ENCODE results near the gene RASL10A. TPM values are rescaled to one million over a fixed set of nuclear protein-coding genes. Genes with fewer than 3 reads are reported as not detected.

The RASL10A gene
- total RNA-seq, 1 donor = 0.86 TPM

DNA sequence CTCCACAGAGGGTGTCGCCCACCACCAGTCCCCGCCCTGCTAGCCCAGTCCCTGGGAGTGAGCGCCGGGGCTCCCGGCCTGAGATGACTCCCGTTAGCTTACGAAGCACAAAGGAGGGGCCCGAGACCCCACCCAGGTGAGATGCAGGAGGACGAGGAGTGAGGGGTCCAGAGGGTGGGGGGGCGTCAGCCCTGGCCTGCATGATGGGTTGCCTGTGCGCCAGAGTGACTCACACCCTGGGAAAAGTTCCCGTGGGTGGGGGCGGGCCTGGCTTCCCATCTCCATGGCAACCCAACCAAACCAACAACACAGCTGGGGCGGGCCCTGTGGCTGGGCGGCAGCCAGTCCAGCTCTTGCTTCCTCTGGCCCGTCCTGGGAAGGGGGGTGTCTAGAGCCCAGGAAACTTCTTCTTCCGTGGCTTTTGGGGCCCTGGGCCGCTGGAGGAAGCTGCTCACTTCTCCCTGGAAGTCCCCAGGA is 4.6 kb downstream of the RASL10A start:
- no peak overlapping the region for H3K4me3 ChIP-seq (ENCODE audit: low read depth, low read length)
- TF ChIP-seq, protein P1, sequence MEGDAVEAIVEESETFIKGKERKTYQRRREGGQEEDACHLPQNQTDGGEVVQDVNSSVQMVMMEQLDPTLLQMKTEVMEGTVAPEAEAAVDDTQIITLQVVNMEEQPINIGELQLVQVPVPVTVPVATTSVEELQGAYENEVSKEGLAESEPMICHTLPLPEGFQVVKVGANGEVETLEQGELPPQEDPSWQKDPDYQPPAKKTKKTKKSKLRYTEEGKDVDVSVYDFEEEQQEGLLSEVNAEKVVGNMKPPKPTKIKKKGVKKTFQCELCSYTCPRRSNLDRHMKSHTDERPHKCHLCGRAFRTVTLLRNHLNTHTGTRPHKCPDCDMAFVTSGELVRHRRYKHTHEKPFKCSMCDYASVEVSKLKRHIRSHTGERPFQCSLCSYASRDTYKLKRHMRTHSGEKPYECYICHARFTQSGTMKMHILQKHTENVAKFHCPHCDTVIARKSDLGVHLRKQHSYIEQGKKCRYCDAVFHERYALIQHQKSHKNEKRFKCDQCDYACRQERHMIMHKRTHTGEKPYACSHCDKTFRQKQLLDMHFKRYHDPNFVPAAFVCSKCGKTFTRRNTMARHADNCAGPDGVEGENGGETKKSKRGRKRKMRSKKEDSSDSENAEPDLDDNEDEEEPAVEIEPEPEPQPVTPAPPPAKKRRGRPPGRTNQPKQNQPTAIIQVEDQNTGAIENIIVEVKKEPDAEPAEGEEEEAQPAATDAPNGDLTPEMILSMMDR (IDR thresholded peaks at IDR 0.05; ENCODE audit: insufficient read depth, low read depth, low read length) = no peak
- peak; percentile 98 for DNase-seq (ENCODE audit: low read depth)

DNA sequence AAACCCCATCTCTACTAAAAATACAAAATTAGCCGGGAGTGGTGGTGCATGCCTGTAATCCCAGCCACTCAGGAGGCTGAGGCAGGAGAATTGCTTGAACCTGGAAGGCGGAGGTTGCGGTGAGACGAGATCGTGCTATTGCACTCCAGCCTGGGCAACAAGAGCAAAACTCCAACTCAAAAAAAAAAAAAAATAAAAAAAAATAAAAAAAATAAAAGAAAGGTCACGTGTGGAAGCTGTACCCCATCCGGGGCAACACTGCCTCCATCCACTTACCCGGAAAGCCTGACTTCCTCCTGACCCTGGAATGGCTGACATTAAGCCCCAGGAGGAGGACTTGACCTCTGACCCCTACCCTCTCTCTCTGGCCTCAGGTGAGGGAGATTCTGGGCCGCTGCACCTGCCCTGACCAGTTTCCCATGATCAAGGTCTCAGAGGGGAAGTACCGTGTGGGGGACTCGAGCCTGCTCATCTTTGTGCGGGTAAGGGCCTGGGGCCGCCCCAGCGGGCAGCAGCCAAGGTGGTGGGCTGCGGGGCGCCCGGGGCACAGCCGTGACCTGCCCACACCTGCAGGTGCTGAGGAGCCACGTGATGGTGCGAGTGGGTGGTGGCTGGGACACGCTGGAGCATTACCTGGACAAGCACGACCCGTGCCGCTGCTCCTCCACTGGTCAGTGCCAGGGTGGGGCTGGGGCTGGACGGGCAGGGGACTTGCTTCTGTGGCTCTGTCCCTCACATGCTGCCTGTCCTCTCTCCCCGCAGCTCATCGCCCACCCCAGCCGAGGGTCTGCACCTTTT is 5.2 kb downstream of the RASL10A start:
- TF ChIP-seq, protein P1 (IDR thresholded peaks at IDR 0.05; ENCODE audit: insufficient read depth, low read depth, low read length) = no peak
- DNase-seq (ENCODE audit: low read depth) = no peak

DNA sequence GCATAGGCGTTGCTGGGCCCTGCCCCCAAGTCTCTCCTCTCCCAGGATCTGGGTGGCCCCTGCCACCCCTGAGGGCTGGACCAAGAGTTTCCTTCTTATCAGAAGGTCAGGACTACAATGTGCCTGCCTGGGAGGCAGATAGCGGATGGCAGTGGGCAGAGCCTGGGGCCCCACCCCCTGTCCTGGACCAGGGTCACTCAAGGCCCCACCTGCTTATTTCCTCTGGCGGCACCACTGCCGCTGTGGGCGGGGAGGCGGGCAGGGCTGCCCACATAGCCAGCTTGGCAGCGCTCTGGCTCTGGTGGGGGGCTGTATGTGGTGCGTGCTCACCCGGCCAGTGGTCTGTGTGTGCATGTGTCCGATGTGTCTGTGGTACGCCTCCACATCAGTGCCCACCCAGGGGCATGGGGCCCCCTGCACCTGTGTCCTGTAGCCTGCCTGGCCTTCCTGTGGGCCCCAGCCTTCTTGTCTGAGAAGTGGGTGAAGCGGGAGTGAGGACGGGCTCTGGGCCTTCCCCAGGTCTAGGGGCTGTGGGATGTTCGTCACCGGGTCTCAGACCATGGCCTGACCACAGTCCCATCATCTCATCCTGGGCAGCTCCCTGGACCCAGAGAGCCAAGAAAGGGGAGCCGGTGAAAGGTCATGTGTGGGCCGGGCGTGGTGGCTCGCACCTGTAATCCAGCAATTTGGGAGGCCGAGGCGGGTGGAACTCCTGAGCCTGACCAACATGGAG is 6.0 kb downstream of the RASL10A start:
- H3K4me3 ChIP-seq (ENCODE audit: low read depth, low read length) = peak overlapping the region; percentile 9
- TF ChIP-seq, protein P1 (IDR thresholded peaks at IDR 0.05; ENCODE audit: insufficient read depth, low read depth, low read length) = no peak
- DNase-seq (ENCODE audit: low read depth) = no peak

More for the DNA sequence above, 5.2 kb downstream of the RASL10A start:
- H3K4me3 ChIP-seq (ENCODE audit: low read depth, low read length) = no peak overlapping the region

DNA sequence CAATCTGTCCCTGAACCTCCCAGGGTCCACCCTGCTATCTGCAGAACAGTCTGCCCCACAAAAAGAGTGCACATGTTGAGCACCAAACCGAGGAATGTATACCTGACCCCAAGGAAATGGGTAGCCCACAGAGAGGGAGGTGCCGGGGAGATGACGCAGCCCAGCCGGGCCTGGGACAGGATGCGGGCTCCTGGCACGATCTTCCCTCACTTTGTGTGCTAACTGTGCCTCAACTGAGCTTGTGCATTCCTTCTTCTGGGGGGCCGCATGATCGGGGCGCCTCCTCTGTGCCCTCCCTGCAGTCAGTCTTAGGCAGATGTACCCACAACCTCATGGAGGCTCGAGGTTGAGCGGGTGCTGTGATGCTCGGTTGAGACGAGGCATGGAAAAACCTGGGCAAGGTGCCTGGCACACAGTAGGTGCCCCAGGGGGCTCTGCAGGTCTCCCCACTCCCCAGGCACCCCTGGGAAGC is 6.7 kb downstream of the RASL10A start:
- peak overlapping the region; percentile 9 for H3K4me3 ChIP-seq (ENCODE audit: low read depth, low read length)
- peak; percentile 44 for DNase-seq (ENCODE audit: low read depth)
- TF ChIP-seq, protein P1 (IDR thresholded peaks at IDR 0.05; ENCODE audit: insufficient read depth, low read depth, low read length) = no peak

DNA sequence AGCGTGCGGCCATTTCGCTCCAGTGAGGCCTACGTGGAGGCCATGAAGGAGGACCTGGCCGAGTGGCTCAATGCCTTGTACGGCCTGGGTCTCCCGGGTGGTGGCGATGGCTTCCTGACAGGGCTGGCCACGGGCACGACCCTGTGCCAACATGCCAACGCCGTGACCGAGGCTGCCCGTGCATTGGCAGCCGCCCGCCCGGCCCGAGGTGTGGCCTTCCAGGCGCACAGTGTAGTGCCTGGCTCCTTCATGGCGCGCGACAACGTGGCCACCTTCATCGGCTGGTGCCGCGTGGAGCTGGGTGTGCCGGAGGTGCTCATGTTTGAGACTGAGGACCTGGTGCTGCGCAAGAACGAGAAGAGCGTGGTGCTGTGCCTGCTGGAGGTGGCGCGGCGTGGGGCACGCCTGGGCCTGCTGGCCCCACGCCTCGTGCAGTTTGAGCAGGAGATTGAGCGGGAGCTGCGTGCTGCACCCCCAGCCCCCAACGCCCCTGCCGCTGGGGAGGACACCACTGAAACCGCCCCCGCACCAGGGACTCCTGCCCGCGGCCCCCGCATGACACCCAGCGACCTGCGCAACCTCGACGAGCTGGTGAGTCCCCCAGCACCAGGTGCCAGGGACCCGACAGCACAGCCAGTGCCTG is 7.2 kb downstream of the RASL10A start:
- no peak for DNase-seq (ENCODE audit: low read depth)
- TF ChIP-seq, protein P1 (IDR thresholded peaks at IDR 0.05; ENCODE audit: insufficient read depth, low read depth, low read length) = no peak
- H3K4me3 ChIP-seq (ENCODE audit: low read depth, low read length) = peak overlapping the region; percentile 9

DNA sequence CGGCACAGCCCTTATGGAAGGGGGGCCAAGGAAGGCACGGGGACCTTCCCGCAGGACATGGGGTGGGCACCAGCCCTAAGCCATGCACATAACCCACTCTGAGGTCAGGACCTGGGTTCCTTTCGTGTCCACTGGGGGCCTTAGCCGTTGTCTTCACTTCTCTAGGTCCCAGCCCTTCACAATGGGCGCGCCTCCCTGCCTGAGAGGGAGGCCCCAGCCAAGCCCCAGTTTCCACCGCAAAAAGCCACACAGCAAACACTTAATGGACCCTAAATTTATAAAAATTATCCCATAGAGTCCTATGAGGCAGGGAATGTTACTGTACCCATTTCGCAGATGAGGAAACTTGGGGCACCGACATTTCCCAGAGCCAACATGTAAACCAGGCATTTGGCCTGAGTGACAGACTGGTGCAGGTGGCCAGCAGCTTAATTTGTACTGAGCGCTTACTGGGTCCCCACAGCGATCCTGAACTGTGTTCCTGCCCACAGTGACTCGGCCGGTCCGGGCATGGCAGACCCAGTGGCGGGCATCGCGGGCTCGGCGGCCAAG is 7.8 kb downstream of the RASL10A start:
- TF ChIP-seq, protein P1 (IDR thresholded peaks at IDR 0.05; ENCODE audit: insufficient read depth, low read depth, low read length) = no peak
- DNase-seq (ENCODE audit: low read depth) = no peak
- peak overlapping the region; percentile 81 for H3K4me3 ChIP-seq (ENCODE audit: low read depth, low read length)

All from fibroblast of villous mesenchyme (primary cell).